ENCODE data around the gene CYGB.

The CYGB gene

DNA sequence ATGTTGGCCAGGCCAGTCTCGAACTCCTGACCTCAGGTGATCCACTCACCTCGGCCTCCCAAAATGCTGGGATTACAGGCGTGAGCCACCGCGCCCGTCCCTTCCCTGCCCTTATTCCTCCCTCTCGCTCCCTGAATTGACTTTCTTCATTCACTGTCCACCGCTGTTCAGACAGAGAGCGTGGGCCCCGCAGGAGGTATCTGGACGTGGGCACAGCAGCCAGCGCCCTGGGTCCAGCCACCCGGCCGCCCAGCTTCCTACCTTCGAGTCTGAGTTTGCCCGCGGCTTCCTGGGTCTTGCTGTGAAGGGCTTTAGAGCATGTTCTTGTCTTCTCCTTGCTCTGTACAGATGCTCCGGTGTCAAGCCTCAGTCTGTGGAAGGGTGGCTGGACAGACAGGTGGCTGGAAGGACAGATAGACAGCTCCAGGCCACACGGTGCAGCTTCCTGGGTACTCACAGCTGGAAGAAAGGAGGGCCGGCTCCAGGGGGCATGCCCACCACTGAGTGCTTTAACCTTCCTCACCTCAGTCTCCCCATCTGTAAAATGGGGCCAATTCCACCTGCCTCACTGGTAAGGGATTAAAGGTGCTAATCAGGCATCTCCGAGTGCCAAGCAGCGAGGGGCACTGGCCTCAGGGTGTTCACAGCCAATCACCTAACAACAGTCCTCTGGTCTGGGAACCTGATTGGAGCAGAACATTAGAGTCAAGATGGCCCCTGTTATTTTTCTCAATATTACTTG lies 49.9 kb downstream of the CYGB start:
- H3K4me3 ChIP-seq (ENCODE audit: low read depth, low read length) = no peak overlapping the region

DNA sequence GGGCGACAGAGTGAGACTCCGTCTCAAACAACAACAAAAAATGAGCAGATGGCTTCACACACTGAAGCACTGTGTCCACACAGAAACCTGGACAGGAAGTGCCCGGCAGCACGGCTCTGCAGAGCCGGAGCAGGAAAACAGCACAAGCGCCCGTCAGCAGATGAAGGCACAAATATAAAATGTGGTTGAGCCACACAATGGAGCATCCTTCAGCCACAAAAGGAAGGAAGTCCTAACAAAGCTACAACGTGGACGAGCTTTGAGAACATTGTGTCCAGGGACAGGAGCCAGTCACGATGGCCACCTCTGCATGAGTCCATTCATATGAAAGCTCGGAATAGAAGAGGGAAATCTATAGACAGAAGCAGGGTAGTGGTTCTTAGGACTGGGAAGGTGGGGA lies 51.9 kb downstream of the CYGB start:
- no peak overlapping the region for H3K4me3 ChIP-seq (ENCODE audit: low read depth, low read length)

DNA sequence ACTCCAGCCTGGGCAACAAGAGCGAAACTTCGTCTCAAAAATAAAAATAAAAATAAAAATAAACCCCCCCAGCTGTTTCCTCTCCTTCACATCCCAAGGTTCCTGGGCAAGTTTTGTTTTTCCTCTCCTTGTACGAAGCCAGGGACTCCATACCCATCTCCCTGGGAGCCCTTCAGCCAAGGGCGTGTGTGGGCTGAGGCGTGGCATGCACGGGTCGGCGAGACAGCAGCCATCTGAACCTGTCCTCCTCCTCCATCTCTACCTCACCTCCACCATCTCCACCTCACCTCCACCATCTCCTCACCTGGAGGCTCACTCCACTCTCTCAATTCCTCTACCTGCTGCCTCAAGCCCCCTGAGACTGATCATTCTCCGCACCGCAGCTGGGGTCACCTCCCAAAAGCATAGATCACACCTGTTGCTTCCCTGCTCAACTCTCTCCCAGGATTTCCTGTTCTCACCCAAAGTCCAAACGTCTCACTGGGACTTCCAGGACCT lies 53.2 kb downstream of the CYGB start:
- H3K4me3 ChIP-seq (ENCODE audit: low read depth, low read length) = no peak overlapping the region

DNA sequence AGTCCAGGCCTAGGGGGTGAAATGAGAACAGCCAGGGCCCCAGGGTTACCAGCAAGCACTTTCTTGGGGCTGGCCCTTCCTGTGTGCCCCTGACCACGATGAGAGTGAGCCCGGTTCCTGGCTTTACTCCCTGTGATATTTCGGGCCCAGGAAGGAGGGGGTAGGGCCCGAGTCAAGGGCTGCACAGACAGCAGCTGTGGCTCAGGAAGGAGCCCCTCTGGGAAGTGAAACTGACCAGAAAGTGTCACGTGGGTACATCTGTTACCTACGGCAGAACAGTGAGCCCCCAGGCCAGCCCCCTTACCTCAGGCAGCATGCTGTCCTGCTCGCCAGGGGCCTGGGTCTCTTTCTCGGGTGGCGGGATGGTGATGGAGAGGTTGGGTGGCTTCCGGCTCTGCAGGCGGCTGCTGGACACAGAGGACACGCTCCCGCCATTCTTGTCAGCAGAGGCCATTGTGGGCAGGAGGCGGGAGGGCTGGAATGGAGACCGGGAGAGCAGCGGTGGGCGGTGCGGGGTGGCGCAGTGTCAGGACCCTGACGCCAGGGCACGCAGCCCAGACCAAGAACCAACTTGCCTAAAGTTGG lies 56.3 kb downstream of the CYGB start:
- H3K4me3 ChIP-seq (ENCODE audit: low read depth, low read length) = no peak overlapping the region

GRCh38 chr17:76480632-76481031 lies 56.9 kb downstream of the CYGB start:
- H3K4me3 ChIP-seq (ENCODE audit: low read depth, low read length) = no peak overlapping the region

- H3K4me3 ChIP-seq (ENCODE audit: low read depth, low read length) = no peak overlapping the region
Observed at GRCh38 chr17:76479515-76480060, 57.9 kb downstream of the CYGB start.

DNA sequence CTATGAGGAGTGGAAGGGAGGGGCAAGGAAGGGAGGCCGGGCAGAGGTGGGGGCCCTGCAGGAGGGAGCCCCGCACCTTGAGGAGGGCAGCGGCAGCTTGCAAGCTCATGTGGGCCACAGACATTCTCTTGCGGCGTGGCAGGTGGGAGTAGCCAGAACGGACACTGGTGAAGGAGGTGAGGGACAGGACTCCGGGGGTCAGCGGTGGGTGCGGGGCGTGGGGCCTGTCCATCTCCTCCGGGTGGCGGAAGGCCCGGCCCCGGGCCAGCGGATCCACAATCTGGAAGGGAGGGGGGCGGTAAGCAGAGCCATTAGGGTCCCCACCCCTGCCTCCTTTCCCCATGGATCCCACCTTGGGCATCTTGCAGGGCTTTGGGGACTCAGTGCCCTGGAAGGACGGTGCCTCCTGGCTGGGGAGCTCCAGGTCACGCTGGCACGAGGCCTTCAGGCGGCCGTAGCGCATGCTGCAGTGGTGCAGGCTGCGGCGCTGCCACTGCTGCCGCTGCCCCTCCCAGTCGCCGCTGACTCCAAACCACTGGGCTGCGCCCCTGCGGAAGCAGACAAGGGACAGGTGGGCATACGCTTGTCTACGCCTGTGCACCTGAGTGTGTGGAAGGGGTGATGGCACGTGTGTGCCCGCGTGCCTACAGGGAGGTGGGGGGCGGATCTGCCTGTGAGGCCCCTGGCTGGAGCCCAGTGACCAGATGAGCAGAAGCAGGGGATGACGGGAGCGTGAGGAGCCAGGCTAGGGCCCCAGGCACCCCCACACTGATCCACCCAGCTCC lies 58.6 kb downstream of the CYGB start:
- no peak overlapping the region for H3K4me3 ChIP-seq (ENCODE audit: low read depth, low read length)

DNA sequence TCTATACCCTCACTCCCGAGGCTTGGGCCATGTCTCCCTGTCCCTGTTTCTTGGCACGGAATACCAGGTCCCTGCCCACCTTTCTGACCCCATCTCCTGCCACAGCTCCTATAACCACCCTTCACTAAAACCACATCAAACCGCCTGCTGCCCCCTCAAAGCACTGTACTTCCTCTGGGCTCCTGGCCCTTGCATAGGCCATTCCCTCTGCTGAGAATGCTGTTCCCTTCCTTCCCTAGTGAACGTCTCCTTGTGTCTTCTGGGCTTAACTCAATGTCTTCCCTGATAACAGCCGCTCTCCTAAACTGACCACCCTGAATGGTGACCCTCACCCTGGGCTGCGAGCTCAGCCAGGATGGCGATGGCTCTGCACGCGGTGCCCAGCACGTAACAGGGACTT lies 59.4 kb downstream of the CYGB start:
- no peak overlapping the region for H3K4me3 ChIP-seq (ENCODE audit: low read depth, low read length)

- no peak overlapping the region for H3K4me3 ChIP-seq (ENCODE audit: low read depth, low read length)
Observed at GRCh38 chr17:76477576-76477975, 59.9 kb downstream of the CYGB start.

Data from iPS-11a (cell line).